Stimulated activated CD4-positive, alpha-beta T cell treated with anti-CD3 and anti-CD28 coated beads, Interleukin-12 subunit alpha, Interleukin-12 subunit beta, amount 100 ng/mL, for 4 hours (primary cell): ENCODE data around the gene TRIM7.
"Not testable (repeated sequence)": the region's sequence is repeated elsewhere in the genome, so short reads cannot be mapped to it uniquely, and the experiment has no call there.

ENCODE experiments used
- DNase-seq: peaks from one replicate; pipeline ENCODE4 v3.0.0-alpha.2; 2020

The TRIM7 gene

DNA sequence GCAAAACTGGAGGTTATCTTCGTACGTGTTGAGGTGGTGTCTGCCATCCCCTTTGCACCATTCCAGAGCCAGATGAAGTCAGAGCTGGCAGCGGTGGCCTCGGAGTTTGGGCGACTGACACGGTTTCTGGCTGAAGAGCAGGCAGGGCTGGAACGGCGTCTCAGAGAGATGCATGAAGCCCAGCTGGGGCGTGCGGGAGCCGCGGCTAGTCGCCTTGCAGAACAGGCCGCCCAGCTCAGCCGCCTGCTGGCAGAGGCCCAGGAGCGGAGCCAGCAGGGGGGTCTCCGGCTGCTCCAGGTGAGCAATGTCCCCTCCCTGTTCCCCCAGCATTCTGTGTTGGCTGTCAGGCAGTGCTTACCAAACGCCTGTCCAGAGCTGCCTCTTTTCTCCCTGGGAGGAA, 27.6 kb upstream of the TRIM7 start:
- DNase-seq = no peak

DNA sequence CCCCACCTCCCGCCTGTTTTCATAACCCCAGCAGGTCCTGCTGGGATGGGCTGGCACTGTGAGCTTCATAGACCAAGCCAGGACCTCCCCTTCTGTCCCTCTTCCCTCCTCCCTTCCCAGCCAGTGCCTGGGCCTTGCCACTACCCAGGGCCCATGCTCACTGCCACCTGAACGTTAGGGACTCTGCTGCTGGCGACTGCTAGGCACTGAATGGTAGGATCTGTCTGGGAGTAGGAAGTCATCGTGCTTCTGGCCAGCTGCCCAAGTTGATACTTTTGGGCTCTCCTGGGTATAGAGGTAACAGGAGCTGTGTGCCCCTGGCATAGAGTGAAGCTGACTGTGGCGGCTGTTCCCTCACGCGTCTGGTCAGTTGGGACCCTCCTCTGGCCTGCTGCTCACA, 26.4 kb upstream of the TRIM7 start:
- no peak for DNase-seq

DNA sequence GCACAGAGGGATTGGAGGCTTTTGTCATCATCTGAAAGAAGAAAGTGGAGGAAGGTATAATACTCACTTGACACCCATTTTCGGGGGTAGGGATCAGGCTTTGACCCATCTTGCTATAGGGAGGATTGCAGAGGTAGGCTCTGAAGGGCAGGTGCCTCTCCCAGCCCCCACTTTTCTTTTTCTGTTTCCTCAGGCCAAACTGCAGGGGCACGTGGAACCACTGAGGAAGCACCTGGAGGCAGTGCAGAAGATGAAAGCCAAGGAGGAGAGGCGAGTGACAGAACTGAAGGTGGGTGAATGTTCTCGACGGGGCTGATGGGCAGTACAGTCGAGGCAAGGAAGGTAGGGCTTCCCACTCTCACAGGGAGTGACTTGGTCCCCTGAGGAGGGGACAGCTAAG, 25.6 kb upstream of the TRIM7 start:
- DNase-seq = no peak

DNA sequence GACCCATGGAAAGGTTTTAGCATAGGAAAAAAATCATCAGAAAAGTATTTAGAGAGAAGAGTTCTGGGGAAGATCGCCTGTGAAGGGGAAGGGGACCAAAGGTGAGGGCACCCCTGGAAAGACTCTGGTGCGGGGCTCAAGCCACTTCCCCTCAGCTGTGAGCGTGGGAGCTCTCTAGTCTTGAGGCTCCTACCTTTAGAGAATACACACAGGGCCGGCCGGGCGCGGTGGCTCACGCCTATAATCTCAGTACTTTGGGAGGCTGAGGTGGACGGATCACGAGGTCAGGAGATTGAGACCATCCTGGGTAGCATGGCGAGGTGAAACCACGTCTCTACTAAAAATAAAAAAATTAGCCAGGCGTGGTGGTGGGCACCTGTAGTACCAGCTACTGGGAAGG, 25.0 kb upstream of the TRIM7 start:
- no peak for DNase-seq

DNA sequence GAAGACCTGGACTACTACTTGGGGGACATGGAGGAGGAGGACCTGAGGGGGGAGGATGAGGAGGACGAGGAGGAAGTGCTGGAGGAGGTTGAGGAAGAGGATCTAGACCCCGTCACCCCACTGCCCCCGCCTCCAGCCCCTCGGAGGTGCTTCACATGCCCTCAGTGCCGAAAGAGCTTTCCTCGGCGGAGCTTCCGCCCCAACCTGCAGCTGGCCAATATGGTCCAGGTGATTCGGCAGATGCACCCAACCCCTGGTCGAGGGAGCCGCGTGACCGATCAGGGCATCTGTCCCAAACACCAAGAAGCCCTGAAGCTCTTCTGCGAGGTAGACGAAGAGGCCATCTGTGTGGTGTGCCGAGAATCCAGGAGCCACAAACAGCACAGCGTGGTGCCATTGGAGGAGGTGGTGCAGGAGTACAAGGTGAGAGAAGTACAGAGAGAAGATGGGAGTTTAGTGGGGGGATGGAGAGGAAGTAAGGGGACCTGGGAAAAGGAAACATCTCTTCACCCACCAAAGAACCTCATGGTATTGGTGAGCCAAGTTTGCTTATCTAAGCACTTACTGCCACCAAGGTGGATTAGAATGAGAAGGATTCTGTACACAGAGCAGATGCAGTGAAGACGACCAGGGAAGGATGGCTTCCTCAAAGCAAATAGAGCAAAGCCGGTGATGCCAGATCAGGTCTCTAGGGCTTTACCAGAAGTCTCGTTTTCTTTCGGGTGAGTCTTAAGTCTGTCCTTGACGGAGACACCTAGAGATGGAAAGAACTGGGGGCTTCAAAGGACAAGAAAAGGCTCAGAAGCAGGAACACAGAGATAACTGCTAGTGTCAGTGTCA, 19.6 kb upstream of the TRIM7 start:
- DNase-seq = no peak

DNA sequence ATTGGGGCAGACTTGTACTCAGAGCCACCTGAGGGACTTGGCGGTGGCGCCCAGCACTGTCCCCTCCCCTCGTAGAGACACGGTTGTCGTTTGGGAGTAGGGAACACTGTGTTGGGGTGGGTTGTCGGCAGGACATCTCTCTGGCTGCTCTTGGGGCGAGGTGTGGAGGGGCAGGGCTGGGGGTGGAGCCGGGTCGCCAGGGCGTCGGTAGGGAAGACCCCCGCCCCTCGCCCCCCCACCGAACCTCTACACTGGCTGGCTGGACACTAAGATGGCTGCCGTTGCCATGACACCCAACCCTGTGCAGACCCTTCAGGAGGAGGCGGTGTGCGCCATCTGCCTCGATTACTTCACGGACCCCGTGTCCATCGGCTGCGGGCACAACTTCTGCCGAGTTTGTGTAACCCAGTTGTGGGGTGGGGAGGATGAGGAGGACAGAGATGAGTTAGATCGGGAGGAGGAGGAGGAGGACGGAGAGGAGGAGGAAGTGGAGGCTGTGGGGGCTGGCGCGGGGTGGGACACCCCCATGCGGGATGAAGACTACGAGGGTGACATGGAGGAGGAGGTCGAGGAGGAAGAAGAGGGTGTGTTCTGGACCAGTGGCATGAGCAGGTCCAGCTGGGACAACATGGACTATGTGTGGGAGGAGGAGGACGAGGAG, 18.9 kb upstream of the TRIM7 start:
- DNase-seq = peak; percentile 54

DNA sequence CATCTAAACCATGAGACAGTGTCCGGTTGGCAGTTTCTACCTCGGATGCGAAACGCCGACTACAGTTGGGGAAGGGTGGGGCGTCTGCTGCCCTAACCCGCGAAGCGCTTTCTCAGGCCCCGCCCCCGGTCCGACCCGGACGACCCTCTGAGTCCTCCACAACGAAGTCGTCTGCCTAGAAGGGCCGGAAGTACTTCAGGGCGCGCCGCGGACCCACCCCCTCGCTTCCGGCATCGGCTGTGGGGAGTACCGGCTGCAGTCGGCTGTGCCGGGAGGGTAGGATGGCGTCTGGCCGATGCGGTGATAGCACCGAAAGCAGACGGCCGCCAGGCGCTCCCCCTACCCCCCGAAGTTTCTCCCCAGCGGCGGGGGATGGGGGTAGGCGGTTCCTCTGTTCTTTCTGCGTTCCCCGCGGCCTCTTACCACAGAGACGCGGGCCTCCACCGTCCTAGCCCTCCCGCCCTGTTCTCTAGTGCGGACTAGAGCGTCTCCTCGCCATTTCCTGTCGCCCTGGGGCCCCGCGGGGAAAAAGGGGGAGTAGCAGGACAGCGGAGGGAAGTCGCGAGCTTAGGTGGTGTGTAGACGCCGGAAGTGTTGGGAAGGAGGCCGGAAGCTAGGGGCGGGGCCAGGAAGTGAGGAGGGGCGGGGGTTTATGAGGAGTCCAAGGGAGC, 18.2 kb upstream of the TRIM7 start, which contains the start of gene TRIM41:
Gene TRIM41, plus strand, starts transcription at position 224 of the 671 bp plus-strand sequence. CDS start 719 bp downstream, outside the sequence.
- peak; percentile 97 for DNase-seq

DNA sequence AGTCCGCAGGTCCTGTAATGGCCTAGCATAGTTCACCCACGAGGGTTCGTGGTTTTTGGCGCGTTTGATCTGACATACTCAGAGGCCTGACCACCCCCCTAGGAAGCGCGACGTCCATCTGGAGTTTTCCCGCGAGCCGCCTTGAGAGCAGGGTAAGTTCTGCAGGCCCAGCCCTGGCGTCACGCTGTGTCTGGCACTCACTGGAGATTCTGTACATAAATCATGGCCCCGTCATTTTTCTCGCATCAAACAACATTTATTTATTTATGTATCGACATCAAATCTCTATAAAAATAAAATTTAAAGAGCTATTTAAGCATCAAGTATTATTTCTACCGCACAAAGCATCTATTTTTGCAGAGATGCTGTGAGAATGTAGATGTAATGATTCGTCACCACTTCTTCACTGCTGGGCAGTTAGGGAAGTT, 17.6 kb upstream of the TRIM7 start:
- no peak for DNase-seq

DNA sequence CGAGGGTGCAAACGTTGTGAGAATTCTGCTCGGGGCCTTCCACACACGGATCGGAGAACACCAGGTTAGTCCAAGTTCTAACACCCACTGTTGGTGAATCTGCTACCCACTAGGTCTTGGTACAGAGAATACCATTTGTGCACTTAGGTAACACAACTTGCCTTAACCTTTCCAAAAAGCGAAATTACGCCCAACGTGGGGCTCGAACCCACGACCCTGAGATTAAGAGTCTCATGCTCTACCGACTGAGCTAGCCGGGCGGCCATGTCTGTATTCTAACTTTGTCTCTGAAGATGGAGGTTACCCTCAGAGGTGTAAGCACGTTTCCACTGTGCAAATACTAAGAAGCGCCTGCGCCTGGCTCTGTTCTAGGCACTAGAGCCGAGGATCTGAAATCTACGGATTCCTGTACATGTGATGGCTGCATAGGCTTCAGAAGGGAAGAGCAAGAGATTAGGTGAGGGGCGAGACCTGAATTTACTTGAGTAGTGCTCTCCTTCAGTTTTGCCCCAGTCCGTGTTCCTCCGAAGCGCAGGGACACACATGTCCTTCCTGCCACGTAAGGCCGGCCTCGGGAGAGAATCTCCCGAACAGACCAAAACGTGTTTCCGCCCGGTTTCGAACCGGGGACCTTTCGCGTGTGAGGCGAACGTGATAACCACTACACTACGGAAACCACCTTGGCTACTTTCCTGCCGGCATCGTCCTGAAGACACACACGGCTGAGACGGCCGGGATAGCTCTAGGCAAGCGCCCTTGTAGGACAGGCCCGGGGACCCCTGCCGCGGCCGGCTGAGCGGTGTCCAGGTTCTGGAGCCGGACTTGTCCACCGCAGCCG, 17.0 kb upstream of the TRIM7 start:
- peak; percentile 99 for DNase-seq

DNA sequence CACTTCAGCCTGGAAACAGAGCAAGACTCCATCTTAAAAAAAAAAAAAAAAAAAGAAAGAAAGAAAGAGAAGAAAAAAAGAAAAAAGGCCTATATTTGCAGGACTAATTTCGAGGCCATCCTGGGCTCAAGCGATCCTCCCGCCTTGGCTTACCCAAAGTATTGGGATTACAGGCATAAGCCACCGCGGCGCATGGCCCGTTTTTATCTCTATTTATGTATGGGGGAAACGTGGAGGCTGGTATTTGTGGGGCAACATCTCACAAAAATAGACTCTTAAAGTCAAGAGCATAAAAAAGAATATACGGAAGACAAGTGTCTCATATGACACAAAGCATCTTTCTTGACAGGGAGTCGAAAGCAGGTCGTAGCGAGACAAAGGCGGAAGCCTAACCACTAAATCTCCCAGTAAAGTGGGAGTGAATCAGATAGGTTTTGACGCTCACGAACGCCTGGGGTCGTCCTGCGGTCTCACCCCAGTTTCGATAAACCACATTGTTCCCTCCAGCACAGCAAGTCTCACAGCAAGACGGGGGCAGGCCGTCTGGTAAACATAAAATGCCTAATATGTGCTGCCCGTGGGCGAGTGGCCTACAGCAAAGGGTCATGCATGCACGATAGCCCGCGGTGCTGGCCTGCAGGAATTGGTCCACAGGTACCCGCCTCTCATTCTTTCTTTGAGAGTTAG, 16.3 kb upstream of the TRIM7 start:
- no peak for DNase-seq

DNA sequence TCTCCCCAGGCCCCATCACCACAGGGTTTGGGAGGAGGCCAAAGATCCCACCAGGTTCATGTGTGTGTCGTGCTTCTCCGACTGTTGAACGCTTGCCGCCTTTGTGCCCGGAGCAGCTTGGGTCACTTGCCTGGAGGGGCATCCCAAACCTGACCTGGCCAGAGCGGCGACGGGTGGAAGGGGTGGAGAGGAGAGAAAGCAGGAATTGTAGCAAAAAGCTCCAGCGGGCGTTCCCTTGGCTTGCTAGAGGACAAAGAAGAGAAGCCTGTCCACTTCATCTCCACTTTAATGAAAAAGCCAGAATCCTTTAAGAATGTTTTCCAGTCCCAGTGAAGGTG, 15.2 kb upstream of the TRIM7 start:
- no peak for DNase-seq

DNA sequence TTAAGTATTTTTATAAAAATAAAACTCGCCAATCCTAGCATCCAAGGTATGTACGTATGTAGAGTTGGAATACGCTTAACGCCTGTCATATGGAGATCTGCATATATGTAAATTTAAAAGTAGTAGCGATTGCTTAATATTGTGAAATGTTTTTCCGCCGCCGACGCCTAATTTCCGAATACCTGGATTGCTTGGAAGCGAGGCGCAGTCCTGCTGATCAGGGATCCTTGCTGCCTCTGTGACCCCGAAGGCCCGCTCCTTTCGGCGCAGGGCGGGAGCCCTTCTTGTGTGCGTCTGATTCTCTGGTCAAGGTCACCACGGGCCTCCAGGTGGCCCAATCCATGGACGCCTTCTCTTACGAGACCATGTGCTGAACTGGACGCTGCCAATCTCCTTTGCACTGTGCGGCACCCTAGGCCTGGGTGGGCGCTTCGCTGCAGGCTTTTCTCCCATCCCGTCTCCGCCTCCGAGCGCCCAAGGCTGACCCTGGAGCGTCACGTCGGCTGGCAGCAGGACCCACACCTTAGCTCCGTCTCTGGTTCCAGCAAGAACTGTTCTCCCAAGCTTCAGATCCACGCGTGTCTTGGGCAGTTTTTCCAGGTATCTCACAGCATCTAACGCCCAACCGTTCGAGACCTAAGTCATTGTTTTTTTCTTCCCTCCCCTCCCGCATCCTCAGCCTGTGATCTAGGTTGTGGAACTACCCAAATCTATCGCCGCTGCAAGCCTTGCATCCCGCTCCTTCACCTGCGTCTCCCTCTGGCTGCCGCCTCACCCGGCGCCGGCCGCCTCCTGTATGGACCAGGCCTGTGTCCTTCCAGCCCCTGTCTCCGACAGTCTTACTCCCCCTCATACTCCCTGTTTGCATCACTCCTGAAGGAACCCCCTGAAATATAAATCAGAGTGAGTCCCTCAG, 14.5 kb upstream of the TRIM7 start:
- DNase-seq = no peak

DNA sequence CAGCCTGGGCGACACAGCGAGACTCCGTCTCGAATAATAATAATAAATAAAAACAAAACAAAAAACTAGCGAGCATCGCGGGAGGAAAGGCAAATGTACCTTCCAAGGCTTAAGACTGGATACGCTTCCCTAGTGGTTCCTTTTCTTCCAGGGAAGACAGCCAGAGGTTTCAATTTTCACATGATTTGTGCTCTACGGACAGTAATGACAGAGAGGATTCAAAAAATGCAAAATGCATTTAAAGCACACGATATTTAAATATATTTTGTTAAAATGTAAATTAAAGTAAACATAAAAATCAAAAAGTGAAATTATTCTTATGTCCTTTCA, 13.8 kb upstream of the TRIM7 start:
- DNase-seq = no peak

DNA sequence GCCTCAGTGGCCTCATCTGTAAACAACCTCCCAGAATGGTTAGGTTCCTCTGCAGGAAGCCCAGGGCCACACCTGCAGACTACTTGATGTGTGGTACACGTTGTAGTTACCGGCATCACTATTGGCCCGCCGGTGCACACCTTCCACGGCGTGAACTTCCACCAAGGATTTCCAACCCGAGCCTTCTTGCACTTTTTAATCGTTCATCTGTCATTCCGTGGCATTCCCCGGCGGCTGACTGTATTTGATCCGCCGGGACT, 12.7 kb upstream of the TRIM7 start:
- no peak for DNase-seq

DNA sequence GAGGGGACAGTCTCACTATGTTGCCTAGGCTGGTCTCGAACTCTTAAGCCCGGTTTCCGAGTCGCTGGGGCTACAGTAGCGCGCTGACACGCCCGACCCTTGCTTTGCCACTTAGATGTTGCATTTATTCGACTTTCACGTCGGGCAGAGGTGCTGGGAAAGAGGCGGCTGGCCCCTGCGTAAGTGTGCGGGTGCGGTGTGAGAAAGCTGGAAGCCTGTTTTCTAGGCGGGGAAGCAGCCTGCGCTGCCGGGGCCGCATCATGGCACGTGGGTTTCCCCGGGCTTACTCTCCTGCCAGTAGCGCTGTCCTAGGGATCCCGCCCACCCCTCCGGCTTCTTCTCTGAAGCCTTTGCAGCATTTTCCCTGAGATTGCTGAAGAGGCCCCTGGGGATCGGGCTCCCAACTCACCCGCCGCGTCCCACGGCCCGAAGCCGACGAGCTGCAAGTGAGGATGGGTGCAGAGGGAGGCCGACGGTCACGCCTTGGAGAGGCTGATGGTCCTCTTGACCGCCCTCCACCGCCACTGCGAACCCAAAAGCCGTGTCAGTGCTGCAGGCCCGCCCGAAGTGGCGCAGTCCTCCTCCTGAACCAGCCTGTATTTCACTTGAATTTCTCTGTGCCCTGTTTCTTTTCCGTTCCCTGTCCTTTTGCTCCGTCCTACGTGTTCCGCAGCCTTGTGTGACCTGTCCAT, 12.3 kb upstream of the TRIM7 start:
- DNase-seq = peak; percentile 55

DNA sequence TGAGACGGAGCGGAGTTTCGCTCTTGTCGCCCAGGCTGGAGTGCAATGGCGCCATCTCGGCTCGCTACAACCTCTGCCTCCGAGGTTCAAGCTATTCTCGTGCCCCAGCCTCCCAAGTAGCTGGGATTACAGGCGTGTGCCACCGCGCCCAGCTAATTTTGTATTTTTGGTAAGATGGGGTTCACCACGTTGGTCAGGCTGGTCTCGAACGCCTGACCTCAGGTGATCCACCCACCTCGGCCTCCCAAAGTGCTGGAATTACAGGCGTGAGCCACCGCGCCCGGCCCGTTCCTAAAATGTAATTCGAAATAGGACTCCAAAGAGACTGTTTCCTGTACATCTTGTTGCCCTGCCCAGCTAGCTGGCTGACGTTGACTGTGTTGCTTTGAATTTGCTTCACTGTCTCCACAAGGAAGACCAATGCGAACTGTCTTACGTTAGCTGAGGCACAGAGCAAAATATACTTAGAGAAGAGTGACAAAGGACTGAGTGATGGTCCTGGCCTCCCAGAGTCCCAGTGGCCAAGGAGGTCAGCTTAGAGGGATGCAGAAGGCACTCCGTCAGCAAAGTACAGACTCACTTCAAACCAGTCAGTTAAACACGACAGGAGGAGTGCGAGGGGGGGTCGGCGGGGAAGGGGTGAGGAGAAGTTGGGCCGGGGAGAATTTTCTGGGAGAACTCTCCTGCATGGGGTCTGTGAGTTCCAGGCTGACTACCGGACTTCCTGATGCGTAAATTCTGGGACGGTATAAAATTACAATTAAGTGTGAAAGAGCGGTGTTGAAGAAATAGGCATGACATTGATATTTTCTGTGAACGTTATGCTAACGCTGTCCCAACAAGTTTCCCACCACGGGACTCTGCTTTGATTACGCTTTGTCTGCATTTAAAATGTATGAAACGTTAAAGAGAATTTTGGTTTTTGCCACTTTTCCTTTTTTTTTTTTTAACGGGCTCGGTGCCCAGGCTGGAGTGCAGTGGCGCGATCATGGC, 11.3 kb upstream of the TRIM7 start:
- DNase-seq = no peak

DNA sequence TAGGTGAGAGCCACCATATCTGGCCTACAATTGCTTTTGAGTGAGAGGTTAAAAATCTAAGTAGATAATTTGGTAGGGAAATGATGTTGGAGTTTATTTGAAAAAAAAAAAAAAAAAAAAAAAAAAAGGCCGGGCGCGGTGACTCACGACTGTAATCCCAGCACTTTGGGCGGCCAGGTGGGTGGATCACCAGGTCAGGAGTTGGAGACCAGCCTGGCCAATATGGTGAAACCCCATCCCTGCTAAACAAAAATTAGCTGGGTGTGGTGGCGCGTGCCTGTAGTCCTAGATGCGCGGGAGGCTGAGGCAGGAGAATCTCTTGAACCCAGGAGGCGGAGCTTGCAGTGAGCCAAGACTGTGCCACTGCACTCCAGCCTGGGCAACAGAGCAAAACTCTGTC, 9.3 kb upstream of the TRIM7 start:
- not testable (repeated sequence) for DNase-seq

DNA sequence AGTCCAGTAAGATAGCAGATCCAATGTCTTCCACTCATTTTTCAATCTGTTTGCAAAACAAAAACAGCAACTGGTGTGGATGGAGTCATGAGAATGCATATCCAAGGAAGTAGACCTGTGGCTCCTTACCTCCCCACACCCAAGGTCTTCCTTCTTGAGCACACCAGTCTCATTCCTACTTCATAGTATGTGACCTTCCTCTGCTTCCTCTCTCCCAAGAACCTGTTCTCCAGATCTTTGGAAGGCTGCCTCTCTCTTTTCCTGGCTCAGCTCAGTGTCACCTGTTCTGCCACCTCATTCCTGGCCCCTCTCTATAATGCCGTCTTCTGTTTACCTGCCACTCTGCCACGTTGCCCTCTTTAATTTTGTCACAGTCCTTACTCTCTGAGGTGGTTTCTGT, 7.9 kb upstream of the TRIM7 start:
- no peak for DNase-seq

DNA sequence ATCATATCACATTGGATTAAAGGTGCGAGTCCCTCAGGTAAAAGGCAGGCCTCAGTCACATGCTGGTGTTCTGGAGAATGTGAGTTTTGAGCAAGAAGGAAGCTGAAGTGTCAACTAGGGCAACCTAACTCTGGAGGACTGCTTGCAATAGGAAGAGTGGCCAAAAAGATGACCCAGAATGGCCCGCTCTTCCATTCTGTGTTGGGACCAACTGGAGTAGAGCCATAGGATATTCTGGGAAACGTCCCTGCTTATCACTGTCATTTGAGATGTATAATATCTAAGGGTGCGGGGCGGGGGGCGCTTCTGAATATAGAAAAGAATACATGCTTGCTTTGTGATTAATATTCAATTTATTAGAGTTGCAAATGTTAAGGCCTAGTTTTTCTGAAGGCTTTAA, 7.1 kb upstream of the TRIM7 start:
- DNase-seq = no peak

DNA sequence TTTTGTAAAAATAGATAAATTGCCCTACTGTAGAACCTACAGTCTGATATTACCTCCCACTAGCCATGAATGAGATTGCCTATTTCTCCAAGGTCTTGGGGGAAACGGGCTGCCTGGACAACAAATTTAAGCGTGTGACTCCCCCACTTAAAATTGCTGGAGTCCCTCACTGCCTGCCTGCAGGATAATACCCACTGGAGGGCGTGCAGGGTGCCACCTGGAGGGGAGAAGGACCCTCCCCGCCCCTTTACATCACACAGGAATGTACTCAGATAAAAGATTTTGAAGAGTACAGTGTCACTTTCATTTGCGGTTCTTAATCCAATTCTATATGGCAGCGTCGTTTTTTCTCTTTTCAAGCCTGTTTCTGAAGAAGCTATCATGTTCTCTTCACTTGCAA, 6.2 kb upstream of the TRIM7 start:
- DNase-seq = no peak
